Spinal cord (tissue), 10 donors: ENCODE results near the gene YIPF1. TPM values are rescaled to one million over a fixed set of nuclear protein-coding genes. Genes with fewer than 3 reads are reported as not detected.
"Not testable (repeated sequence)": the region's sequence is repeated elsewhere in the genome, so short reads cannot be mapped to it uniquely, and the experiment has no call there.

Experiments
- DNase-seq, 6 donors: peaks; one replicate each; pipeline versions ENCODE4 v3.0.0 to v3.0.0-alpha.2; 2013 to 2015; ENCODE audit warnings: low spot score in 6 of 6, low read depth in 4 of 6
- H3K27ac ChIP-seq: one replicate; pipeline ENCODE4 v1.5.1; 2013; ENCODE audit warnings: low read depth, low read length, control low read depth
- H3K27me3 ChIP-seq: one replicate; pipeline ENCODE4 v1.6.1; 2013; ENCODE audit warnings: low read length; ENCODE audit not compliant: control insufficient read depth, insufficient read depth
- H3K36me3 ChIP-seq: one replicate; pipeline ENCODE4 v1.6.1; 2013; ENCODE audit warnings: low read length; ENCODE audit not compliant: control insufficient read depth, insufficient read depth
- H3K4me1 ChIP-seq: one replicate; pipeline ENCODE4 v1.6.1; 2013; ENCODE audit warnings: low read length; ENCODE audit not compliant: control insufficient read depth, insufficient read depth
- H3K4me3 ChIP-seq: one replicate; pipeline ENCODE4 v1.5.1; 2013; ENCODE audit warnings: low read depth, low read length, control low read depth
- H3K9me3 ChIP-seq: one replicate; pipeline ENCODE4 v1.6.1; 2013; ENCODE audit warnings: low read length; ENCODE audit not compliant: control insufficient read depth, insufficient read depth
- WGBS: methylation state at CpG from one replicate; pipeline ENCODE4 v1.1.5; 2013; ENCODE audit warnings: missing lambda C conversion rate; ENCODE audit not compliant: insufficient coverage; 5-methylcytosine and 5-hydroxymethylcytosine counted together
- polyA plus RNA-seq, 2 donors: library from polyadenylated mRNA; unstranded; fragments of 120-200 nt; gene quantifications; one replicate each; pipeline ENCODE4 v1.2.1, GENCODE V29; 2013; ENCODE audit not compliant: insufficient read length in 2 of 2
- total RNA-seq, 2 donors: library from RNA; depleted of rRNA in 1 of 2; stranded (reverse); fragments of 120-200 nt in 1 of 2; fragments of >200 nt in 1 of 2; gene quantifications; one replicate each; pipeline versions ENCODE4 v1.2.3 to v1.2.4, GENCODE V29; 2013 to 2014
- donor health status: healthy.

YIPF1 gene
- total and polyA plus RNA-seq, 4 donors = 34.8 to 38.1 (median 37.5) TPM

GRCh38 chr1:53826367-53826766, 63.2 kb downstream of the YIPF1 start:
- Histone ChIP-seq H3K4me1 (no peaks in the 10 kb centered on the region), H3K27me3 (no peaks in the 10 kb centered on the region), H3K27ac (no peak overlapping the region), H3K4me3 (no peak overlapping the region), H3K36me3 (peaks cover 17% of the 10 kb centered on the region), H3K9me3 (no peaks in the 10 kb centered on the region)
- no peak for DNase-seq
- WGBS = 100% methylated on average over 2 of the region's 2 CpGs

GRCh38 chr1:53825306-53825705, 64.3 kb downstream of the YIPF1 start:
- no peak for DNase-seq
- peaks cover 14% of the 10 kb centered on the region for H3K36me3 ChIP-seq
- H3K4me3 ChIP-seq = no peak overlapping the region
- no CpG with 5 or more reads among the region's 6 CpGs for WGBS
- H3K27ac ChIP-seq = no peak overlapping the region
- no peaks in the 10 kb centered on the region for H3K9me3 ChIP-seq
- H3K4me1 ChIP-seq = no peaks in the 10 kb centered on the region
- no peaks in the 10 kb centered on the region for H3K27me3 ChIP-seq

- Histone ChIP-seq H3K4me1 (no peaks in the 10 kb centered on the region), H3K27ac (no peak overlapping the region), H3K4me3 (no peak overlapping the region), H3K9me3 (no peaks in the 10 kb centered on the region), H3K36me3 (peaks cover 16% of the 10 kb centered on the region), H3K27me3 (no peaks in the 10 kb centered on the region)
- 100% methylated on average over 3 of the region's 3 CpGs for WGBS
- no peak for DNase-seq
Observed at GRCh38 chr1:53822931-53823330, 66.7 kb downstream of the YIPF1 start.

GRCh38 chr1:53821380-53821779, 68.2 kb downstream of the YIPF1 start:
- Histone ChIP-seq H3K27ac (no peak overlapping the region), H3K4me1 (no peaks in the 10 kb centered on the region), H3K4me3 (no peak overlapping the region), H3K36me3 (peaks cover 16% of the 10 kb centered on the region), H3K9me3 (no peaks in the 10 kb centered on the region), H3K27me3 (no peaks in the 10 kb centered on the region)
- DNase-seq = no peak
- 100% methylated on average over 2 of the region's 5 CpGs for WGBS

- Histone ChIP-seq H3K36me3 (peaks cover 10% of the 10 kb centered on the region), H3K27ac (no peak overlapping the region), H3K4me1 (no peaks in the 10 kb centered on the region), H3K9me3 (no peaks in the 10 kb centered on the region), H3K4me3 (no peak overlapping the region), H3K27me3 (no peaks in the 10 kb centered on the region)
- no peak for DNase-seq
Observed at GRCh38 chr1:53819387-53819786, 70.2 kb downstream of the YIPF1 start.

GRCh38 chr1:53816584-53816983, 73.0 kb downstream of the YIPF1 start:
- not testable (repeated sequence) for H3K4me3 ChIP-seq

GRCh38 chr1:53815484-53815883, 74.1 kb downstream of the YIPF1 start:
- not testable (repeated sequence) for H3K9me3 ChIP-seq, H3K27ac ChIP-seq, H3K36me3 ChIP-seq, DNase-seq, H3K4me3 ChIP-seq, H3K4me1 ChIP-seq, H3K27me3 ChIP-seq
- WGBS = no CpG with 5 or more reads among the region's 1 CpG

More at GRCh38 chr1:53816584-53816983, 73.0 kb downstream of the YIPF1 start:
- WGBS = no CpG with 5 or more reads among the region's 1 CpG
- not testable (repeated sequence) for H3K4me1 ChIP-seq, H3K36me3 ChIP-seq, H3K27me3 ChIP-seq, DNase-seq, H3K9me3 ChIP-seq, H3K27ac ChIP-seq

GRCh38 chr1:53811414-53811851, 78.2 kb downstream of the YIPF1 start:
- Histone ChIP-seq H3K27me3 (no peaks in the 10 kb centered on the region), H3K27ac (no peak overlapping the region), H3K9me3 (no peaks in the 10 kb centered on the region), H3K4me3 (no peak overlapping the region), H3K4me1 (no peaks in the 10 kb centered on the region), H3K36me3 (peaks cover 2% of the 10 kb centered on the region)
- WGBS = 96% methylated on average over 4 of the region's 4 CpGs
- no peak for DNase-seq

- 100% methylated on average over 1 of the region's 2 CpGs for WGBS
Observed at GRCh38 chr1:53810497-53810896, 79.1 kb downstream of the YIPF1 start.

GRCh38 chr1:53810007-53810406, 79.6 kb downstream of the YIPF1 start:
- H3K36me3 ChIP-seq = peaks cover 6% of the 10 kb centered on the region
- WGBS = 97% methylated on average over 4 of the region's 5 CpGs
- H3K27ac ChIP-seq = no peak overlapping the region
- H3K9me3 ChIP-seq = no peaks in the 10 kb centered on the region
- no peak for DNase-seq
- H3K27me3 ChIP-seq = no peaks in the 10 kb centered on the region
- H3K4me1 ChIP-seq = no peaks in the 10 kb centered on the region
- no peak overlapping the region for H3K4me3 ChIP-seq

More at GRCh38 chr1:53810497-53810896, 79.1 kb downstream of the YIPF1 start:
- DNase-seq = no peak
- Histone ChIP-seq H3K9me3 (no peaks in the 10 kb centered on the region), H3K4me3 (no peak overlapping the region), H3K4me1 (no peaks in the 10 kb centered on the region), H3K27ac (no peak overlapping the region), H3K27me3 (no peaks in the 10 kb centered on the region), H3K36me3 (peaks cover 6% of the 10 kb centered on the region)
